NCI-H1092 treated with DMSO at 0.1 percent for 48 hours (cell line): ENCODE results near the gene MRPL27.

Source experiments
- DNase-seq: peaks from one replicate; lab custom pipeline; 2025; lab: John Stamatoyannopoulos, UW

Gene MRPL27

DNA sequence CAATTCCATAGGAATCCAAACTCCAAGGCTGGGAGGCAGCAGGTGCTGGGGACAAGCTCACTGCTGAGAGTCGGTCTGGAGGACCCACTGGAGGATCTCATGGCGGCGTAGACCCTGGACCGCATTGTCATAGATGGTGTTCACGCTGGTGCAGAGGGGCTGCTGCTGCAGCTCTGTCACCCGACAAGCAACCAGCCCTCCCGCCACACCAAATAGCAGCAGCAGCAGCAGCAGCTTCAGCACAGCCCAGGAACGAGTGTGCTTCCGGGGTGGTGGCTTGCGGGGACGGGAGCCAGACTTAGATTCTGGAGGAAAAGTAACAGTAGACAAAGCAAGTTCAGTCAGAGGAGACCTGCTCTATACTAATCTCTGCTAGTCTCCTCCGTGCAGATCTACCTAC is 9.9 kb upstream of the MRPL27 start:
- DNase-seq = no peak

DNA sequence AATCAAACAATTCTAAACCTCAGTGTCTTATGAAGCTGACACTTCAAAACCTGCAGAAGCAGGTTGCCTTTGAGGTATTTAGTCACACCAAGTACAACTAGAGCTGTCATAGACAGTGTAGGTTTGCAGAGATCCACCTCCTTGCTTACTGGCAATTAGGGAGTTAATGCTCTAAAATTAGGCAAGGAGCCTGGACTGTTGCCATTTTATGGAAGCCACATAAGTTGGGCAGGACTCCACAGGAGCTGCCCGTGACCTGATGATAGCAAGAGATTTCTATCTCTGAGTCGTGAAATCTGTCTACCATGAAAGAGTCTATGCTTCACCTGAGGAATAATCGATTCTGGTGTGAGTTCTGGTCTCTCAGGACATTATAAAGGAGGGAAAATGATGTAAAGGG is 8.9 kb upstream of the MRPL27 start:
- DNase-seq = no peak

DNA sequence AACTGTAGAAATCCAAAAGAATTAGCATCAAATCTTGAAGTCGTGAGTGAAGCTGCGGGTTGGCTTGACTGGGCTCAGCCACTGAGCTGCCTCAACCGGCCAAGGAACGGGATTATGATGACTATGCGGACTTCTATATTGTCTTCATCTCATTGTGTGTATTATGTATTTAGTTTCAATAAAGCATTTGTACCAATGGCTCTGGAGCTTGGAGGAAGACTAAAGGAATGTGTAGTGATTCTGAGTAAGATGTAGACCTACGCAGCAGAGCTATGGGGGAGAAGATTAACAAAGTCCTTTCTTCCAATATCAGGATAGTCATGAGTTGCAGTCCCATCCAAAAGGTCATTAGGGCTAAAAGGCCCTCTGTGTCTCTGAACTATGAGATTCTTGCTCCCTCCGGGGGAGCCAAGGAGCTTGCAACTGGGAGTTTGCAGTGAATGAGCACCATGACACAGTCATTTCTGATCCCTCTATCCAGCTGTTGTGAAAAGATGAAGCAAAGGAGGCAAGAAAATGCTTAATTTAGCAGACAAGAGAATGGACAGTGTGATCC is 8.4 kb upstream of the MRPL27 start:
- DNase-seq = no peak

DNA sequence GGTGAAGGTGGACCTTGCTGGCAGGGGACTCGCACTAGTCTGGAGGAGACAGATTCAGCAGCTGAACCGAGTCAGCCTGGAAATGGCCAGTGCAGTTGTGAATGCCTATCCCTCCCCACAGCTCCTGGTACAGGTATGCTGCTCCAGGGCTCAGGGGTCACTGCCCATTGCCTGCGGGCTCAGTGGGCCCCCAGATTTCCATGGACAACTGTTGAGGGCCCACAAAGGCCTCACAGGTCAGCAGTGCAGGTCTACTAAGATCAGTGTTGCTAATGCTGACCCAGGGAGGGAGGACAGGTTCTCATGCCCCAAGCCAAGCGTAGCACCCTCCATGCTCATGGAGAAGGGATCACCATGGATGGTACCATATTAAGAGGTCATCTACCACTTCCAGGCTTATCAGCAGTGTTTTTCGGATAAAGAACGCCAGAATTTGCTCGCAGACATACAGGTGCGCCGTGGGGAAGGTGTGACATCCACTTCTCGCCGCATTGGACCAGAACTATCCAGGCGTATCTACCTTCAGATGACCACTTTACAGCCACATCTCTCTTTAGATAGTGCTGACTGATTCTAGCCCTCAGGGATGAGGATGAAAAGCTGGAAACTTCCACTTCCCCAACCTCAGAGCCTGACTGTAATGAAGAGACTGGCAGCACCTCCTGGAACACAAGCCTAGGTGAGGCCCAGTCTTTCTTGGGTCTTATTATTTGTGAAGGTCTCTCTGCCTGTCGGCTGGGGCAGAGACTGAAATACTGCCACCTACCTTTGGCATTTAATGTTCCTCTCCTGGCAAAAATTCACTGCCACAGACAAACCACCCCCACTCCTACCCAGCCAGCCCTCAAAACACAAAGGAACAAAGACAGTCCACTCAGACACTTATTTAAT is 7.6 kb upstream of the MRPL27 start:
- DNase-seq = no peak

DNA sequence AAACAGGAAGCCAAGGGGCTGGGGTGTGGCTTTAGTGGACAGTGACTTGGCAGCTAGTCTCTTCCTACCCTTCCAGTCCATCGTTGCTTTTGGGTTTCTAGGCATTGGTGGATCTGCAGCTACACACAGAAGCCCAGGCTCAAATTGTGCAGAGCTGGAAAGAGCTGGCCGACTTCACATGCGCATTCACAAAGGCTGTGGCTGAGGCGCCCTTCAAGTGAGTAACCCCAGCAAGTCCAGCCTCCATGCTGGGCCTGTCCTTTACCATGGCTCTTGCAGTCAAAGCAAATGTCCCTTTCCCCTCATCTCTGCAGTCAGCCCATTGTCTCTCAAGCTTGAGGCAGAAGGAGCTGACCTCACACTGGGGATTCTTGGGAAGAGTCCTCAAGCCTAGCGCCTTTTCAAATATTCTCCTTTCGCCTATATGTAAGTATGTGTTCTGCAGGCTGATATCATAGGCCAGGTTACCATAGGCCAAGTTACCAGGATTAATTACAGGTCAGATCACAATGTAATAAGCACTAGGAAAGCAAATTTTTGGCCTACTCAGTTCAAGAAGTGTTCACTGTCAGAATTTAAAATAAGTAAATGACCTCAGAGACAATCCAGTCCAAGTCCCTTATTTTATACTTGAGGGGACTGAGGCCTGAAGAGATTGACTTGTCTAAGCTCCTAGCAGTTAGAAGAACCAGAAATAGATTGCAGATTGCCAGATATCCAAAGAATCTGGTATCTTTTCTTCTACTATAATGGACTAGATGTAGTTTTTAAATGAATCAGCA is 6.6 kb upstream of the MRPL27 start:
- no peak for DNase-seq

DNA sequence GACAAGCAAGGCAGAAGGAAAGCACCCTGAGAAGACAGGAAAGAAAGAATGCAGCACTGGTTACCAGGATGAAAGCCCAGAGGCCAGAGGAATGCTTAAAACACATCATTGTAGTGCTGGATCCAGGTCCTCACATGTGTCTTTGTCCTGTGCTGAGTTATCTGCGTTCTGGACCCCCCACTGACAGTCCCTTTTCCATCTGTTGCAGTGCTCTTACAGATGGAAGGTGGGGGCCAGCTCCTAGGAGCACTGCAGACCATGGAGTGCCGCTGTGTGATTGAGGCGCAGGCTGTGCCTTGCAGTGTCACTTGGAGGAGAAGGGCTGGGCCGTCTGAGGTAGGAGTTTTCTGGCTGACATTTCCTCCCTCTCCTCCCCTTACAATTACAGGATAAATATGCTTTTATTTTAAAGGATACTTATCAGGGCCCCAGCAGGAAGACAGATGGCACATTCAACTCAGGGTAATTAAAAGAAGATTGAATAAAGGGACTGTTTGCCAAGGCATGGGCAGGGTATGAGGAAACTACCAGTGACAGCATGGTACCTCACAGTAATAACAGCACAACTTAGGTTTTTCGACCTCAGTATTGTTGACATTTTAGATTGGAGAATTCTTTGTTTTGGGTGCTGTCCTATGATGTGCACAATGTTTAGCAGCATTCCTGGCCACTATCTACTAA is 3.0 kb upstream of the MRPL27 start:
- DNase-seq = no peak

DNA sequence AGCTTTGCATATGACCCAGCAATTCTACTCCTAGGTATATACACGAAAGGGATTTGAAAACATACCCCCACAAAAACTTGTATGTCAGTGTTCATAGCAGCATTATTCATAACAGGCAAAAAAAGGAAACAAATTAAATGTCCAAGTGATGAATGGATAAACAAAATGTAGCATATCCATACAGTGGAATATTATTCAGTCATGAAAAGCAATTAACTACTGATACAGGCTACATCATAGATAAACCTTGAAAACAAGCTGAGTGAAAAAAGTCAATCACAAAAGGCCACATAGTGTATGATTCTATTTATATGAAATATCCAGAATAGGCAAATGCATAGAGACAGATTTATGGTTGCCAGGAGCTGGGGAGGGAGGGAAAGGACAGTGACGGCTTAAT is 721 bp upstream of the MRPL27 start:
- no peak for DNase-seq

DNA sequence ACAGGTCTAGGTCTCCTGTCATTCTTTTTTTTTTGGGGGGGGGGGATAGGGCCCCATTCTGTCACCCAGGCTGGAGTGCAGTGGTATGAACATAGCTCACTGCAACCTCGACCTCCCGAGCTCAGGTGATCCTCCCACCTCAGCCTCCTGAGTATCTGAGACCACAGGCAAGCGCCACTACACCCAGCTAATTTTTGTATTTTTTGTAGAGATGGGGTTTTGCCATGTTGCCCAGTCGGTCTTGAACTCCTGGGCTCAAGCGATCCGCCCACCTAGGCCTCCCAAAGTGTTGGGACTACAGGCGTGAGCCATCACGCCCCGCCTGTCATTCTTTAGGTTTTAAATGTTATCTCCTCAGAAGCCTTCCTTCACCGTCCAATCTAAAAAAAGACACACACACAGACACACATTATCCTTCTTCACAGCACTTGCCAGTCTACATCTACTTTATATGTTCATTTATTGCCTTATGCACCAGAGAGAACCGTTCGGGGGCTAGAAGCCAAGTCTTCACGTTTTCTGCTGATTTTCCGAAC is 694 bp downstream of the MRPL27 start:
- no peak for DNase-seq

DNA sequence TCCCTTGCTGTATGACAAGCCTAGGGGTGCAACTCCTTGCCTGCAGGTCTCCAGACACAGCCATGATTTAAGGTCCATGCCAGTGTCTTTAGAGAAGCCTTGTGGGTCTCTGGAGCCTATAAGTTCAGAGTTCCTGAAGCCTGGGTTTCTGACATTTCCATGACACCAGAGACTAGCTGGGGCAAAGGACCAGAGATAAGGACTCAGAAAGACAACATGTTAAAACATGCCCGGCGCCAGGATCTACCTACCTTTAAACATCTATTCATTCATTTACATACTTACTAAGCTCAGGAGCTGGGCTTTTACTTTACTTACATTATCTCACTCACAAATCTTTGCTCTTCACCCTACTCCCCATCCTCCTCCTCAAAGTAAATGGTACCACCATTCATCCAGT is 1.5 kb downstream of the MRPL27 start:
- DNase-seq = no peak

DNA sequence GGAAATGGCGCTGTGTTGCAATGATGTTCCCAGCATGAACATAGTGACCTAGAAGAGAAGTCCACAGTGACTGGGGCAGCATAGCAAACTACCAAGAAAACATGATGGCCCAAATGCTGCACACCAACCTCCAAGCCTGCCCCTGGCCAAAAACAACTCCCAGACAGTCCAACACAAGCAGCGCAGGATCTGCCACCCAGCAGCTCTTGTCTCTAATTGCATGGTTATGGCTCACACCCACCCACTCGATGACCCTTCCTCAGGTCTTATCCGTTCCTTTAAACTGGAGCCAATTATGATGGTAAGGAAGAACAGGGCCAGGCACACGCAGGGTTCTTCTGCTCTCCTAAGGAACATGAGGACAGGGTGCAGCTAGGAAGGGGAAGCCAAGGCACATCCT is 2.9 kb downstream of the MRPL27 start:
- no peak for DNase-seq

DNA sequence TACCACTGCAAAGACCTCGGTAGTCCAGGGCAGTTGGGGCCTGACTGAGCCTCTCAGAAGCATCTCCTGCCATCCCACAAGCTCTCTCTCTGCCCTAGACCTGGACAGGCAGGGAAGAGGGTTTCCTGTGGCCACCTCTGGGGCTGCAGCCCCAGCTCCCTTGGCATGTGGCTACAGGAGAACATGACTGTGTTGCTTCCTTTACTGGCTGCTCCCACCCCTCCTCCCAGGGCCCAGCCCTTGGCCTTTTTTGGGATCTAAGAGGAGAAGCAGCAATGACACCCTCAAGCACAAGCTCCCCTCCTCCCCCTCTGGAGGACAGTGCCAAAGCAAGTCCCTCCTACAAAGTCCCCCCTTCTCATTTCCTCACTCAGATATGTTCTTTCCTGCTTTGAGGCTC is 5.6 kb downstream of the MRPL27 start:
- DNase-seq = no peak

DNA sequence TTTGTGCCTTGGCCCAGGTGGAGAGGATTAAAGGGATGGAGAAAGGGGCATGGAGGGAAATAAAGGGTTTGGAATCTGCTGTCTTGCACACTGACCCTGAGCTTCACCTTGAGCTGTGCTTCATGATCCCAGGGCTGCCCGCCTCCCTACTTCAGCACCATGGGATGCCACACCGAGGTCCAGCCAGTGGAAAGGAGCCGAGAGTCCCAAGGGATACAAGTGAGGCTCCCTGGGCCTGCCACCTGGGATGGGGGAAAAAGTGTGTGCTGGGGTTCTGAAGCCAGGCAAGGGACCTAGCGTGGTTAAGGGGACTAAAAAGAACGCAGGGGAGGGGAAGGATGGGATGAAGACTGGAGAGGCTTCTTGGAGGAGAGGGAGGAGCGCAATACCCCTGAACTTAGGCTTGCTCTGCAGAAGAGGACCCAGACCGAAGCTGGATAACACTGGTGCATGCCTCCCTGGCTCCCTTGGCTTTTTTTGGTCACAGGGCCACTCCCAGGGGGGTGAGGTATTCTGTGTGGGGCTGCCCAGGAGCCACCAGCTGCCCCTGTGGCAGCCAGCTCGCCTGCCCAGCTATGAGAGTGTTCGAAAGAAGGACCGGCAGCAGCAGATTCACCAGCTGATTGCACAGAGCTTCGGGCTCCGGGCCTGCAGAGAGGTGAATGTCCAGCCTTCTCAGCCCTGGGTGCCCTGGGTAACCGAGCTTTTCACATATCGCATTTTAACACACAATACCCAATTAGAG is 7.2 kb downstream of the MRPL27 start:
- DNase-seq = no peak

DNA sequence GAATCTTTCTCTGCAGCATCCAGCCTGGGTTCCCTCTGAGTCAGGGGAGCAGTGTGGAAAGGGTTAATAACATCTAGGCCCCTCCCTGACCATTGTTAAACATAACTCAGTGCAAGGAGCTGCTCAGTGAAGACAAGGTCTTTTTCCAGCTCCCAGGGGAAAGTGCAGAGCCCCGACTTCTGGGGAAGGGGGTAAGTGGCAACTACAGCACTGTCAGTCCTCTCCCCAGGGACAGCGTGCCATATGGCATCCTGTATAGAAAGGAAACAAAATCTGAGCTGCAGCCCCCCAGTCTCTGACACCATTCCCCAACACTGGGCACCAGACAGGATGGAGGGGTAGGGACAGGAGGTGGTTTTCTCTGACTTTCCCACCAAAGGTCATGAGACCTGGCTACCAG is 7.8 kb downstream of the MRPL27 start:
- no peak for DNase-seq

DNA sequence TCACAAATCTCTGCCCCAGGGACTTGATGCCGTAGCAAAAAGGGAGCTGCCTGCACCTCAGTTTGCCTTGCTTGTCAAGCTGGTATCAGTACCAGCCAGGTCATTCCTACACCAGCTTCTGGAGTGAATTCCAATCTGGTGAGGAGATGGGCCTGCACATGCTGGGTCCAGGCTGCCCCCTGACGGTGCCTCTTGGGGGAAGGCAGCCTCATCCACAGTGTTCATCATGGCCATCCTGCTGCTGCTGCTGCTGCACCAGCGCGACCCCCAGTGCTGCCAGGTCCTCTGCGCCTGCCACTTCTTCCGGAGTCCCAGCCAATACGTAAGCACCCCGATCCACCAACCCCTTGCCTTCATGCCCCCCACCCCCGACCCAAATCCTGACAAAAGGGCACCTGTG is 8.3 kb downstream of the MRPL27 start:
- DNase-seq = no peak

DNA sequence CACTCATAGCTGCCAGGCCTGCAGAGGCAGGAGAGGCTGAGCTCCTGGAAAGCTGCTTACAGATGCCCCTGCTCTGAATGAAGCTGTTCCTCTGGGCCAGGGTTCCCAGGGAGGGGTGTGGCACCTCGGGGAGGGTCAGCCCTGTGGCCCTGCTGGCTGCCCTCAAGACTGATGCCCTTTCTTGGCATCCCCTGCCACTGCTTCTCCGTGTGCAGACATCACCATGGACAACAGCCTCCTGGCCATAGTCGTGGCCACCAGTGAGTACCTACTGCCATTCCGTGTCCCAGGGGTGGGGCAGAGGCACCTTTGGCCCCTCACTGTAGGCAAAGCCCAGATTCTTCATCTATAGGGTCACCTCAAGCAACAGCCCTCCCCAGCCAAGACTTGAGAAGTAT is 8.9 kb downstream of the MRPL27 start:
- no peak for DNase-seq

DNA sequence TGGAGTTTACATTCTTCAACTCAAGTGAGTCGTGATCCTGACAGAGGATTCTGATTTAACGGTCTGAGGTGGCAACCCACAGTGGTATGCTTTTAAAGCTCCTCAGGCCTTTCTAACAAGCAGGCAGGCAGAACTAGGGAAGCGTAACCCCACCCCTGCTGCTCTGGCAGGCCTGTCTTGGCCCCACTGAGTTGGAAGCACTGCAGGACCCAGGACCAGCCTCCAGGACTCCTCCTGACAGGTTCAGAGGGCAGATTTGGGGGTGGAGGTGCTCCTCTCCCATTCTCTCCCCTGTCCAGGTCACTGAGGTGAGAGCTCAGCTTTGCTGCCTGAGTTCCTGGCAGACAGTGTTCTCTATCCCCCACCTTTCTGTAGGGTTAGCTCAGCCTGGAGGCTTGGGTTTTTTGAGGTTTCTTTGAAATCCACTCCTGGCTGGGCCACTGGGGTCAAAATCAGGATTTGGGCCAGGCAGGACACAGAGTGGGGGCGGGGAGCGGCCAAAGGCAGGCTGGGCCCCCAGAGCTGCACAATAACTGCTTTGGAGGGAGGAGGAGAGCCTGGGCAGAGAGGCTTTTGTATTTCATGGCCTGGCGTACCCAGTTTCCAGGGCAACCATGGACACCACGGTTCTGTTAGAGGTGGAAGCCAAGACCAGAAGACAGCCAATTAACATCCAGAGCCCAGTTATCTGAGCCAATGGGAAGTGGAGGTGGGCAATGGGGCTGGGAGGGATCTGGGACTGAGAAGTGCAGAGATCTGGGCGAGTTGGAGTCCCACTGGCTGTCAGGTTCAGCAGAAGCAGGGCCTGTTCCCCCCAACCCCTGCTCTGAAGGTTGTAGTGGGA is 9.5 kb downstream of the MRPL27 start:
- no peak for DNase-seq

DNA sequence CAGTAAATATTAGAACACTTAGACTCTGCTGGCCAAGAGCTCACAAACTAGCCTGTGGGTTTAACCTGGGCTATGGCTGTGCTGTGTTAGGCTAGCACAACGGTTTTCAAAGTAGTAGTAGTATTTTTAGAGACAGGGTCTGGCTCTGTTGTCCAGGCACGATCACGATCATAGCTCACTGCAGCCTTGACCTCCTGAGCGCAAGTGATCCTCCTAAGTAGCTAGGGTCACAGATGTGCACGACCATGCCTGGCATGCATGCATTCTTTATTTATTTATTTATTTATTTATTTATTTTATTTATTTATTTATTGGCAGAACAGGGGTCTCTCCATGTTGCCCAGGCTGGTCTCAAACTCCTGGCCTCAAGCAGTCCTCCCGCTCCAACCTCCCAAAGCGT is 10.3 kb downstream of the MRPL27 start:
- DNase-seq = no peak

DNA sequence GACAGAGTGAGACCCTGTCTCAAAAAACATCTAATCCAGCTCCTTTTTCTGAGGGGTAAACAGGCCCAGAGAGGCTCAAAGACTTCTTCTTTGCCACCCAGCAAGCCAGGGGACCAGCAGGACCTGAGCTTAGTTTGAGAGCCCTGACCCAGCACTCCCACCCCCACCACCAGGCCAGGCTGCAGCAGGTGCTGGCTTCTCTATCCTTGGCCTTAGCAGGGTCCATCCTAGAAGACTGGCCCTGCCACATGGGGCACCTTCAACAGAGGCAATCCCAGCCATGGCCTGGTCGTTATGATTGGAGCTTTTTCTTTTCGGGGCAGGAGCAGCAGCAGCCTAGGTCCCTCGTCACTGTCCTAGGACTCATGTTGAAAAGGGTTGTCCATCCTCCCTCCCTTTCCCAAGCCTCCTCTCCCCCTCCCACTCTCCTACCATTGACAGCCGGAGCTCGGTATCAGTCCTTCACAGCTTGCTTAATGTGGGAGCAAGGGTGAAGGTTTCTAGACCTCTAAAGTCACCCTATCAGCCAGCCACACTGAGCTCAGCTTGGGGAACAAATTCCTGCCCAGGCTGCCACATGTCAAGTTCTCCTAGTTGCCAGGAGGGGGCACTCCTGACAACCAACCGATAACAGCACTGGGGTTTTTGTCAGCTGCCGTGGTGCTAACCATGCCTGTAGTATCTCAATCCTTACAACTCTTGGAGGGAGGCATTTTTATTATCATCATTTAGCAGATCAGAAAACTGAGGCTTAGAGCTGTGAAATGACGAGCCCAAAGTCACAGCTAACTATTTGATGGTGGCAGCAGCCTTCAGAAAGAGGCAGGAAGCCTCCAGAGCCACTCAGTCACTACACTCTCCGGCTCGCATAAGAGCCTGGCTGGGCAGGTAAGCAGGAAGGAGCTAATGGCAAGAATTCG is 11.2 kb downstream of the MRPL27 start:
- DNase-seq = peak; percentile 10

DNA sequence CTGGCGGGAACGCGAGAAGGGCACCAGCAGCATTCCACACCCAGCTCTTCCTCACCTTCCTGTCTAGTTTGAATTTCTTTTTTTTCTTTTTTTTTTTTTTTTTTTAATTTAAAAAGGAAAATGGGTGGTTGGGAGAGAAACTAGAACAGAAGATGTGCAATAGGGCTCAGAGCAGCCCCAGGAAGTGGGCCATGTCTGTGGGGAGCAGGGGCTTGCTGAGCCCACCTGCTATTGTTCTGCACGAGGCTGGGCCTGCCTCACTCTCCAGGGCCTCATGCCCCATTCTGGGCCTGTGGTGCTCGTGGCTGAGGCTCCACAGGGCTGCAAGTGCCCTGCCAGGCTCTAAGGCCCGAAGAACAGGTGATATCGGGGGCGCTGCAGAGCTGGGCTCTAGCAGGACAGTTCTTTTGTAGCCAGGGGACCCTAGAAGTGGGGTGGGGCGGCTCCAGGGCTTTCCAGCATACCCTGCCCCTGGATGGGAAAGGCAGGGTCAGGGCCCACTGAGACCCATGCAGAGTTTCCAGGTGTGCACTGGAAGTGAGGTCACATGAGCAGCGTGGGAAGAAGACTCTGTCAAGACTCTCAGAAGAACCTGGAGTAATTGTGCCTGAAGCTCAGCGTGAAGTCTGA is 12.4 kb downstream of the MRPL27 start:
- no peak for DNase-seq
